IPS-18a (cell line): Measurements from ENCODE around the gene CCDC149.
"Not testable (repeated sequence)": the region's sequence is repeated elsewhere in the genome, so short reads cannot be mapped to it uniquely, and the experiment has no call there.

Experiments
- H3K27ac ChIP-seq: one replicate; pipeline ENCODE4 v1.5.1; 2013; ENCODE audit warnings: low read length
- H3K27me3 ChIP-seq: one replicate; pipeline ENCODE4 v1.6.1; 2013; ENCODE audit warnings: mild to moderate bottlenecking, low read length; ENCODE audit not compliant: control insufficient read depth, insufficient read depth
- H3K36me3 ChIP-seq: one replicate; pipeline ENCODE4 v1.6.1; 2013; ENCODE audit warnings: low read depth, low read length; ENCODE audit not compliant: control insufficient read depth
- H3K4me1 ChIP-seq: one replicate; pipeline ENCODE4 v1.6.1; 2013; ENCODE audit warnings: low read depth, low read length; ENCODE audit not compliant: control insufficient read depth
- H3K4me3 ChIP-seq: one replicate; pipeline ENCODE4 v1.5.1; 2013; ENCODE audit warnings: low read length
- H3K9ac ChIP-seq: one replicate; pipeline ENCODE4 v1.6.1; 2013; ENCODE audit warnings: mild to moderate bottlenecking, low read length, moderate library complexity
- H3K9me3 ChIP-seq: one replicate; pipeline ENCODE4 v1.6.1; 2013; ENCODE audit warnings: low read depth, low read length; ENCODE audit not compliant: control insufficient read depth

Gene CCDC149

GRCh38 chr4:24915121-24915922 lies 2.5 kb upstream of the CCDC149 start:
- no peak overlapping the region for H3K27ac ChIP-seq
- no peak overlapping the region for H3K9ac ChIP-seq
- H3K36me3 ChIP-seq = no peaks in the 10 kb centered on the region
- H3K4me3 ChIP-seq = no peak overlapping the region
- peaks cover 9% of the 10 kb centered on the region for H3K4me1 ChIP-seq
- peaks cover 25% of the 10 kb centered on the region for H3K27me3 ChIP-seq
- H3K9me3 ChIP-seq = no peaks in the 10 kb centered on the region

- H3K27ac ChIP-seq = no peak overlapping the region
- no peaks in the 10 kb centered on the region for H3K36me3 ChIP-seq
- H3K4me1 ChIP-seq = peaks cover 9% of the 10 kb centered on the region
- H3K4me3 ChIP-seq = no peak overlapping the region
- peaks cover 25% of the 10 kb centered on the region for H3K27me3 ChIP-seq
- H3K9ac ChIP-seq = no peak overlapping the region
- H3K9me3 ChIP-seq = no peaks in the 10 kb centered on the region
Measured at GRCh38 chr4:24914460-24914859, 1.6 kb upstream of the CCDC149 start.

- H3K9me3 ChIP-seq = no peaks in the 10 kb centered on the region
- no peaks in the 10 kb centered on the region for H3K36me3 ChIP-seq
- H3K4me1 ChIP-seq = peaks cover 9% of the 10 kb centered on the region
- H3K27me3 ChIP-seq = peaks cover 25% of the 10 kb centered on the region
- peak overlapping the region; percentile 56 for H3K4me3 ChIP-seq
- no peak overlapping the region for H3K27ac ChIP-seq
- H3K9ac ChIP-seq = peak overlapping the region; percentile 32
Measured at GRCh38 chr4:24913119-24913485, 260 bp upstream of the CCDC149 start.

- Histone ChIP-seq H3K36me3 (no peaks in the 10 kb centered on the region), H3K4me3 (no peak overlapping the region), H3K9me3 (no peaks in the 10 kb centered on the region), H3K27ac (no peak overlapping the region), H3K4me1 (peaks cover 9% of the 10 kb centered on the region), H3K27me3 (peaks cover 25% of the 10 kb centered on the region), H3K9ac (no peak overlapping the region)
Measured at GRCh38 chr4:24910499-24910898, 2.3 kb downstream of the CCDC149 start.

- H3K4me3 ChIP-seq, H3K9me3 ChIP-seq, H3K9ac ChIP-seq, H3K27ac ChIP-seq, H3K4me1 ChIP-seq, H3K36me3 ChIP-seq: not testable (repeated sequence)
- H3K27me3 ChIP-seq = peaks cover 25% of the 10 kb centered on the region
Measured at GRCh38 chr4:24909606-24910005, 3.2 kb downstream of the CCDC149 start.

- Histone ChIP-seq H3K9me3 (no peaks in the 10 kb centered on the region), H3K27me3 (no peaks in the 10 kb centered on the region), H3K4me3 (no peak overlapping the region), H3K9ac (no peak overlapping the region), H3K4me1 (peaks cover 5% of the 10 kb centered on the region), H3K36me3 (no peaks in the 10 kb centered on the region), H3K27ac (no peak overlapping the region)
Measured at GRCh38 chr4:24897639-24898038, 15.2 kb downstream of the CCDC149 start.

- no peaks in the 10 kb centered on the region for H3K36me3 ChIP-seq
- no peak overlapping the region for H3K4me3 ChIP-seq
- H3K9ac ChIP-seq = no peak overlapping the region
- no peaks in the 10 kb centered on the region for H3K27me3 ChIP-seq
- H3K4me1 ChIP-seq = peaks cover 7% of the 10 kb centered on the region
- no peaks in the 10 kb centered on the region for H3K9me3 ChIP-seq
- no peak overlapping the region for H3K27ac ChIP-seq
Measured at GRCh38 chr4:24896977-24897376, 15.9 kb downstream of the CCDC149 start.

GRCh38 chr4:24896056-24896455 lies 16.8 kb downstream of the CCDC149 start:
- Histone ChIP-seq H3K9me3 (no peaks in the 10 kb centered on the region), H3K27me3 (no peaks in the 10 kb centered on the region), H3K36me3 (no peaks in the 10 kb centered on the region), H3K9ac (no peak overlapping the region), H3K4me1 (peaks cover 7% of the 10 kb centered on the region), H3K4me3 (no peak overlapping the region), H3K27ac (no peak overlapping the region)

- H3K4me3 ChIP-seq = no peak overlapping the region
Measured at GRCh38 chr4:24895461-24895860, 17.4 kb downstream of the CCDC149 start.

GRCh38 chr4:24894846-24895245 lies 18.0 kb downstream of the CCDC149 start:
- no peaks in the 10 kb centered on the region for H3K9me3 ChIP-seq
- peaks cover 7% of the 10 kb centered on the region for H3K4me1 ChIP-seq
- no peak overlapping the region for H3K27ac ChIP-seq
- H3K27me3 ChIP-seq = no peaks in the 10 kb centered on the region
- H3K9ac ChIP-seq = no peak overlapping the region
- H3K4me3 ChIP-seq = no peak overlapping the region
- no peaks in the 10 kb centered on the region for H3K36me3 ChIP-seq

More at GRCh38 chr4:24895461-24895860, 17.4 kb downstream of the CCDC149 start:
- Histone ChIP-seq H3K4me1 (peaks cover 7% of the 10 kb centered on the region), H3K9me3 (no peaks in the 10 kb centered on the region), H3K9ac (no peak overlapping the region), H3K27ac (no peak overlapping the region), H3K27me3 (no peaks in the 10 kb centered on the region), H3K36me3 (no peaks in the 10 kb centered on the region)

GRCh38 chr4:24894243-24894642 lies 18.6 kb downstream of the CCDC149 start:
- Histone ChIP-seq H3K4me3 (no peak overlapping the region), H3K36me3 (no peaks in the 10 kb centered on the region), H3K9ac (no peak overlapping the region), H3K27me3 (no peaks in the 10 kb centered on the region), H3K27ac (no peak overlapping the region), H3K9me3 (no peaks in the 10 kb centered on the region), H3K4me1 (peaks cover 7% of the 10 kb centered on the region)

GRCh38 chr4:24892778-24893177 lies 20.1 kb downstream of the CCDC149 start:
- Histone ChIP-seq H3K9me3 (no peaks in the 10 kb centered on the region), H3K27ac (no peak overlapping the region), H3K4me1 (peaks cover 7% of the 10 kb centered on the region), H3K27me3 (no peaks in the 10 kb centered on the region), H3K4me3 (no peak overlapping the region), H3K9ac (no peak overlapping the region), H3K36me3 (no peaks in the 10 kb centered on the region)
